ENCODE results near the gene FRMD4B. TPM values are rescaled to one million over a fixed set of nuclear protein-coding genes. Genes with fewer than 3 reads are reported as not detected.

The FRMD4B gene
- total RNA-seq, 1 experiment from 2014 or later: 19.1 TPM

DNA sequence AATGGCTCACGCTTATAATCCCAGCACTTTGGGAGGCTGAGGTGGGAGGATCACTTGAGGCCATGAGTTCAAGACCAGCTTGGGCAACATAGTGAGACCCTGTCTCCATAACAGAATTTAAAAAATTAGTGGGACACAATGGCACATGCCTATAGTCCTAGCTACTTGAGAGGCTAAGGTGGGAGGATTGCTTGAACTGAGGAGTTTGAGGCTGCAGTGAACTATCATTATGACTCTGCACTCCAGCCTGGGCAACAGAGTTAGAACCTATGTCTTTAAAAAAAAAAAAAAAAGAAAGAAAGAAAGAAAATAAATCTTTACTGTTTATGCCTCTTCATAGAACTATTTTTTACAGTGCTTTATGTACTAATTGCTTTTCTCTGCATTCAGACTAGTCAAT is 178.9 kb downstream of the FRMD4B start:
- DNase-seq (ENCODE audit: low read depth): no peak

DNA sequence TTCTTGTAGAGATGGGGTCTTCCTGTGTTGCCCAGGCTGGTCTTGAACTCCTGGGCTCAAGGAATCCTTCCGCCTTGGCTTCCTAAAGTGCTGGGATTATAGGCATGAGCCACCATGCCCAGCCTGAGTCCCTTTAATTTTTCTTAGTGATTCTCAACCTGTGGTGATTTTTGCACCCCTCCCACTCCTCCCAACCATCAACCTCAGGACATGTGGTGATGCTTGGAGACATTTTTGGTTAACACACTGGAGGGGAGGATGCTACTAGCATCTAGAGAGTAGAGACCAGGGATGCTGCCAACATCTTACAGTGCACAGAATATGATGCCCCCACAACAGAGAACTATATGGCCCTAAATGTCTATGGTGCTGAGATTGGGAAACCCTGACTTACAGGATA is 180.5 kb downstream of the FRMD4B start:
- DNase-seq (ENCODE audit: low read depth): no peak

DNA sequence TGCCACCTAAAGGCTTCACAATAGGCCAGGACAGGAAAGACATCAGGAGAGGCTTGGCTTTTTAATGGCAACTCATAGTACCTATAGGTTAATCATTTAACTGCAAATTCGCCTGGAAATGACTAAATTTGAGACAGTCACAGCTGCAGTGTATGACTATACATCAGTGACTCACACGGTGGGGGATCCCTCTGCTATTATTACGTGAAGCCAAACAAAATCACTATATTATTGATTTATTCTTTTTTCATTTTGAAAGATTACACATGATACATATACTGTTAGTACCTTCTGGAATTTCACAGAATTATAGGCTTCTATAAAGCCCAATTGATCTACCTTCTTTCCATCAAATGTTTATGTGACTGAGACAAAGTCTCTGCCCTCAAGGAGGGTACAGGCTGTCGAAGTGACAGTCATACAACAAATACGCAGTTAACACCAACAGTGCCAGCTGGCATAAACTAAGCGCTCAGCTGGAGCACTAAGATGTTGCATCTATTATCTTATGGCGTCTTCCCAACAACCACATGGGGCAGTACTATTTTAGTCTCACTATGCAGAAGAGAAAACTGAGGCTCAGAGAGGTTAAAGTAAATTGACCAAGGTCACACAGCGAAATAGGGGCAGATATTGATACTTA is 181.5 kb downstream of the FRMD4B start:
- DNase-seq (ENCODE audit: low read depth): peak; percentile 58

DNA sequence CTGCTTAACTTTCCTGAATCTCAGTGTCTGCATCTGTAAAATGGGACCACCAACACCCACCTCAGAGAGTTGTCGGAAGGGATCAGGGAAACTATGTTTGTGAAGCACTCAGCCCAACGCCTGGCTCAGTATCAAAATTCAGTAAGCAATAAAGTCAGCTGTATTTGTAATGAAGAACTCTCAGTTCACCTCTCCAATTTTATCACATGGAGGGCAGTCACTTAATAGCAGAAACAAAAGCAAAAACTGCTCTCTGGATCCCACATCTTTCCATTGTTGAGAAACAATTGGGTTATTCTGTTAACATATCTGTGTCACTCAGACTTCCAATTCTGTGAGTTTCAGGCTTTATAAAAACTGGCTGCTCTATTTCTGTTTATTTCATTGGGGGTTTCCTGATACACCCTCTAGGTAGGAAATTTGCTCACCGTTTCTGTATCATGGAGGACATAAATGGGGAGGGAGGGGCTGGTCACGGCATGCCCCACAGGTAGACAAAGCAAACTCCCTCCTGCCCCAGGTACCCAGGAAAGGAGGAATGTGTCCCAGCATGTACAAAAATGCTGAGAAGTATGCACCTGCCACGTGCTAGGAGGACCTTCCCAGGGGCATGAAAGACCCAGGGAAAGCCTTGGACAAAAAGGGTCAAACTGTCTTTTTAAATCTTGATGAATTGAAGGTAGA is 182.1 kb downstream of the FRMD4B start:
- no peak for DNase-seq (ENCODE audit: low read depth)

DNA sequence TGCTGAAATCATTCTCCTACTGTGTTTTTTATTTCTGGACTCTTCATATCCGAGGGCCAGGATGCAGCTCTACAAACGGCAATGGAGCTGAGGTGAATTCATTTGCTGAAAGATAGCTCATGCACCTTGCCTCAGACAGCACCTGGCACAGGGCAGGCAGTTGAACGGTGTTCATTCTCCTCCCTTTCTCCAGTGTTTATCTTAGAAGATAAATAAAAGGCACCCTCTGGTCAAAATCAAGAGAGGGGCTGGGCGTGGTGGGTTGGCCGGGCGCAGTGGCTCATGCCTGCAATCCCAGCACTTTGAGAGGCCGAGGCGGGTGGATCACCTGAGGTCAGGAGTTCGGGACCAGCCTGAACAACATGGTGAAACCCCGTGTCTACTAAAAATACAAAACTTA is 184.2 kb downstream of the FRMD4B start:
- DNase-seq (ENCODE audit: low read depth): no peak

DNA sequence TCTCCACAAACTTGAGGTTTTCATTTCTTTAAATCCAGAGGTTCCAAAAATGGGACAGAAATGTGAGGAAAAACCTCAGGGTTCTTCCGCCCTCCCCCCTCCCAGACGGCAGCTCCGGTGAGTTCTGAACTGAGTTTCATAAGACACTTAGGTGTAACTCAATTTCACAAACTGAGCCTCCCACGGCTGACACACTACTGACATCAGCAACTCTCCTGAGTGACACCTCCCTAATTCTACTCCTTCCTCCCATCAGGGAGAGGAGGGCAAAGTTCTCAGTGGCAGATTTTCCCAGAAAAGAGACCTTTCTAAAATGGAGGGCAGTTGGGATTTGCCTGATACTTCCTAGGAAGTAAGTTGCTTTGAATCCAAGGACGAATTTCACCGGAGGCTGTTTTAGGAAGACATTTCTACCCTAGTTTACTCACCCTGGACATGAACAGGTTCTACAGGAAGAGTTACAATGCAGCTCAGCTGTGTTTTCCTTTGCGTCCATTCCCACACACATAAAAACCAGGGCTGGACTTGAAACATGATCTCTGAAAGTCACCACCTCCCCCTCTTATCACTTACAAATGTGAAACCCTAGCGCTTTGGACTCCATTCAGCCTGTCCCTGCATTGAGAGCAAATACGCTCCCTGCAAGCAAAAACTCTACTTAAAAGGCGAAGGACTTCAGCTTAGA is 185.4 kb downstream of the FRMD4B start:
- peak; percentile 62 for DNase-seq (ENCODE audit: low read depth)

DNA sequence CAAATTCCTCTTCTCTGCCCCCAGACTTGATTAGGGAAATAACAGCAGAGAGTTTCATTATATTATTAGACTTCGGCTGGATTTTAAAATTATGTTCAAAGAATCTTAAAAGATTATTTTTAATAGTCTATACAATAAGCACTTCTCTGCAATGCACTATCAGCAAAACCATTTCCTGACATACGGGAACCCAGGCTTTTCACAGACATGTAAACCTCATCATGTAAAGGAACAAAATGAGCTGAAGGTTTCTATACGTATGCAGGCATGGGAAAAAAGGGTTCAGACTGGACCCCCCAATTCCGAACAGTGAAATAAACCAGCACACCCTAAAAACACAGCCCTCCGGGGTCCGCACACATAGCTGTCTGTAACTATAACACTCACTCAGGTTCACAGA is 185.9 kb downstream of the FRMD4B start:
- DNase-seq (ENCODE audit: low read depth): no peak

DNA sequence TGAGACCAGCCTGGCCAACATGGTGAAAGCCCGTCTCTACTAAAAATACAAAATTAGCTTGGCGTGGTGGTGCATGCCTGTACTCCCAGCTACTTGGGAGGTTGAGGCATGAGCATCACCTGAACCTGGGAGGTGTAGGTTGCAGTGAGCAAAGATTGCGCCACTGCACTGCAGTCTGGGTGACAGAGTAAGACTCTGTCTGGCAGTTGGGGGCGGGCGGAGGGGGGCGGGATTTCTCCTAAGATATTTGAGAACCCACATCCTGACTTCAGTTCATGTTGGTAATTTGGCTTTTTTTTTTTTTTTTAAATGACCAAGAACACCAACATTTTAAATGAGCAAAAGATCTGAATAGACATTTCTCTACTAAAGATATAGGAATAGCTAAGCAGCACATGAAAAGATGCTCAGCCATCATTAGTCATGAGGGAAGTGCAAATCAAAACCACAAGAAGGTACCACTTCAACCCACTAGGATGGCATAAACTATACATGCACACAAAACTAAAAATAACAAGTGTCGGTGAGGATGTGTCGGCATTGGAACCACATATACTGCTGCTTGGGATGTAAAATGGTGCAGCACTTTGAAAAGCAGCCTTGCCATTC is 187.9 kb downstream of the FRMD4B start:
- no peak for DNase-seq (ENCODE audit: low read depth)

DNA sequence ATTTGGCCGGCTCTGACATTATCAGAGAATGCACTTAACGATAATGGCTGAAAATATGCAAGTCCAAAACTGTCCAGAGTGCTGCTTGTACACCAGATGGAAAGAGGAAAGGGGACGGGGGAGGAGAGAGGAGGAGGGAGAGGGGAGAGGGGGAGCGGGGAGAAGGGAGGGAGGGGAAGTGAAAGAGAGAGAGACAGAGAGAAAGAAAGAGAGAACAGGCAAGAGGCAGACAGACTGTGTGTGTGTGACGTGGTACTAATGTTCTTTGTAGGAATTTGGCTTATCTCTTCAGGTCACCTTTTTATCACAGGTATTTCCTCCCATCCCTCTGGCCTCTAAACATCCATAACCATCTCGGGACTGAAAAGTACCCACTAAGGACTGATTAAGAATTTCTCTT is 188.4 kb downstream of the FRMD4B start:
- no peak for DNase-seq (ENCODE audit: low read depth)

DNA sequence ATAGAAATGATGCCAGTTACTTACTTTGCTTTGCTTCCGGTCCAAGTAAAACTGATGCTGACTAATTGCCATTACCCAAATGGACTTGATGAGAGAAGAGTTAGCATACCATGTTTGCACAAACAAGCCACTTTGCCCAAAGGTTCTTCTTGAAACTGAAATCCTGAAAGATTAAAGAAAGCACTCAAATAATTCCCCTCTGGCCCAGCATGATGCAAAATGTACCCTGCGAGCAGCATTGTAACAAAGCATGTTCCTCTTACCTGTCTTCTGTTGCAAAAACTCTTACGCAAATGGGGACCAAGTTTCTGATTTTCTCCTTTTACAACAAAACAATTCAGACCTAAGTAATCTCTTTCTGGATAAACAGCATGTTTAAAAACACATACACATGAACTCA is 189.0 kb downstream of the FRMD4B start:
- no peak for DNase-seq (ENCODE audit: low read depth)

DNA sequence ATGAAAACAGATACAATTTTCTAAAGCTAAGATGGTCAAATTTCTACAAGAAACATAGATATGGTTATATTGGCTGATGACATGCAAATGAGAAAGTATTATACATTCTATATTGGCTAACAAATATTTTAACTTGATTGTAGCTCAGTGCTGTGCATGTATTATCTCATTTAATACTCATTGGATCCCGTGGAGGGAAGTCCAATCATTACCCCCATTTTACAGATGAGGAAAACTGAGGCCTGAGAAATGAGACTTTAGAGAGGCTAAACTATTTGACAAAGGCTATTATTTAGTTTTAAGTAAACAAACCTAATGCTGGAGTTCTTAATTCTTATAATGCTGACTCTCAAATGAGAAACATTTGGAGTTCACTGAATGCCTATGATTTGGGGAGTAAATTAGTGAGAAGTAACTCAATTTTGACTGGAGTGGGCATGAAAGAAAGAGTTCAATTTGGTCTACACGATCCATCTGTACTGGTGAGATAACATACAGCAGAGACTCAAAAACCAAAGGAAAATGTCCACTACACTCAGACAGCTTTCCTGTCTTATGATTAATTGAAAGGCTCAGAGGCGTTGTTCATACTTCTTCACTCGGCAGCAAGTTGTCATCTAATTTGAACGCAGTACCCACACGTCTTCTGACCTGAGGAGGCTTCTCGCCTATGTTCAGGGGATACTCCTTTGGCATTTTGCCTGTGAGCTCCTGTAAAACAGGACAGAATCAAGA is 191.3 kb downstream of the FRMD4B start:
- no peak for DNase-seq (ENCODE audit: low read depth)

DNA sequence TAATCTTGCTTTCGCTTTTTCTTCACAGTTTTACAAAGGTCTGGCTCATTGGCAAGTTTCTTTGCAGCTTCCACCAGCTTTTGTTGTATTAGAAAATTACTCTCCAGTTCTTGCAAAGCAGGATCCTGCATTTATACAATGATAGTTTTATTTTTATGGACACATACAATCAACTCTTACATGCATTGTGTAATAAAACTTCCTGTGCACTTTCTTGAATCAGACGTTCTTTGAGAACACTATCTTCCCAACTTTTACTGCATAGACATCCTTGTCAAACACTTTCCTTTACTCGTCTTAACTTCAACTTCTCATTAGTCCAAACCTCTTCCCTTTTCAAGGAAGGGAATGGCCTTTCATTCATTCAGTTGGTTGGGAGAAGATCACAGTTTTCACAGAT is 192.1 kb downstream of the FRMD4B start:
- no peak for DNase-seq (ENCODE audit: low read depth)

DNA sequence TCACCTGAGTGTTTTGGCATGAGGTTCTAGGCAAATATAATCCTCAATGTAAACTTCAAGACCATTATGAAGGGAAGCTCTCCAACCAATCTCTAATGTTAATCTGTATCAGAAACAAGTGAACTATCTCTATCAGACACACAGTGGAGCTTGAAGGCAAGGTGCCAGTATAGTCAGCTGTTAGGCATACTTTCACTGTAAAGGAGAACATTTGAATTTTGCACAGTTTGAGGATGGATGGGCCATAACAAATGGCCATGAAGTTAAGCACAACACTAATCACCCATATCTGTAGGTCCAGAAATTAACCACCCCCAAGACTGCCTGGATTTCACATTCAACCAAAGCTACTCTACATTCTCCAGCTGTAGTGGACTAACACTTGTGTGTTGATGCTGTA is 194.4 kb downstream of the FRMD4B start:
- DNase-seq (ENCODE audit: low read depth): no peak

DNA sequence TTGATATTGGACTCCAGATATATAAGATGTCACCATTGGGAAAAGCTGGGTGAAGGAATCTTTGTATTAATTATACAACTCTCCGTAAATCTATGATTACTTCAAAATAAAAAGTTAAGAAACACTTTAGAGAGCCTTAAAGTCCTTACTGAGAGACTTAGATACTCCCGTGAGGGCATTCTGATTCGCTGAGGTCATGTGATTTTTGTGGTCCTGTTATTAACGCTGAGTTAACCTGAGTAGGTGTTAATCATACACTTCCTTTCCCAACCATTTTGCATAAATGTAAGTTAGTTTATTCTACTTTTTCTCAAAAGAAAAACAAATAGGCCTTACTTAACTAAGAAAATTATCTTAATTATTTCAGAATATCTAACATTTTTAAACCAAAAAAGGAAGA is 196.4 kb downstream of the FRMD4B start:
- no peak for DNase-seq (ENCODE audit: low read depth)

DNA sequence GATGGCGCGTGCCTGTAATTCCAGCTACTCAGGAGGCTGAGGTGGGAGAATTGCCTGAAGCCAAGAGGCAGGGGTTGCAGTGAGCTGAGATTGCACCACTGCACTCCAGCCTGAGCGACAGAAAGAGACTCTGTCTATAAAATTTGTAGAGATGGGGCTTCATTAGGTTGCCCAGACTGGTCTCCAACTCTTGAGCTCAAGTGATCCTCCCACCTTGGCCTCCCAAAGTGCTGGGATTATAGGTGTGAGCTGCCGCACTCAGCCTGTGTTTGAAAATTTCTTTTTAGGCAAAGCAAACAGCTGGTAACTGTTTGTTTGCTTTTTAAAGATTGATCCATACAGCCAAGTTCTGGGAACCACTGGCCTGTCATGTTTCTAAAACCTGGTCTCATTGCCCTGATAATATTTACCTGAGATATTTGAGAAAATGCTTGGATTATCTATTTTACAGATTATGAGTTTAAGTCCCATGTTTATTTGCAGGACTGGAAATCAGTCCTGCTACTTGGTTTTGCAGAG is 199.3 kb downstream of the FRMD4B start:
- DNase-seq (ENCODE audit: low read depth): no peak

DNA sequence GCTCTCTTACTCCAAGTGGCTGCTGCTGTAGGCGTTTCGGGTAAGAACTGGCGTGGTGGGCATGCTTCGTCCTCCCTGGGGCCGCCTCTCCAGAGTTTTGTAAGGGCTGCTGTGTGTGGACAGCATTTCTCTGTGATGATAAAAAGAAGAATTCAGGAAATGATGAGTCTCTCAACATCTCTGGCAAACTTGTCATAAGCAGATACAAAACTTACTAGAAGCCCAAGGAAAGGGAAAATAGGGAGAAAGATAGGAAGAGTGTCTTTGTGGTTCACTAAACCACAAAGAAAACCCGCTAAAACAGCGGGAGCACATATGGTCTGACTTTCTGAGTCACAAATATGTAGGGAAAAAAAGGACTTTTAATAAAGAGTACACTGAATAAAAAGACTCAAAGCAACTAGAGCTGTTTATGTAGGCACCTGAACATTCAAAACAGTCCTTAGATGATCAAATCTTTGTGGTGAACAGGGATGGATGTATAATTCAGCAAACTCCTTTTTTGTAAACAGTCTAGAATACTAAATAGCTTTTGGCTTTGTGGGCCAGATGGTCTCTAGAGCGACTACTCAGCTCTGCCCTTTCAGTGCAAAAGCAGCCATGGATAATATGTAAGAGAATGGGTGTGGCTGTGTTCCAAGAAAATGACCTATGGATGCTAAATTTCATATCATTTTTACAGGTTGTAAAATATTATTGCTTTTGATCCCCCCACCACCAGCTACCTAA is 203.1 kb downstream of the FRMD4B start:
- peak; percentile 96 for DNase-seq (ENCODE audit: low read depth)

DNA sequence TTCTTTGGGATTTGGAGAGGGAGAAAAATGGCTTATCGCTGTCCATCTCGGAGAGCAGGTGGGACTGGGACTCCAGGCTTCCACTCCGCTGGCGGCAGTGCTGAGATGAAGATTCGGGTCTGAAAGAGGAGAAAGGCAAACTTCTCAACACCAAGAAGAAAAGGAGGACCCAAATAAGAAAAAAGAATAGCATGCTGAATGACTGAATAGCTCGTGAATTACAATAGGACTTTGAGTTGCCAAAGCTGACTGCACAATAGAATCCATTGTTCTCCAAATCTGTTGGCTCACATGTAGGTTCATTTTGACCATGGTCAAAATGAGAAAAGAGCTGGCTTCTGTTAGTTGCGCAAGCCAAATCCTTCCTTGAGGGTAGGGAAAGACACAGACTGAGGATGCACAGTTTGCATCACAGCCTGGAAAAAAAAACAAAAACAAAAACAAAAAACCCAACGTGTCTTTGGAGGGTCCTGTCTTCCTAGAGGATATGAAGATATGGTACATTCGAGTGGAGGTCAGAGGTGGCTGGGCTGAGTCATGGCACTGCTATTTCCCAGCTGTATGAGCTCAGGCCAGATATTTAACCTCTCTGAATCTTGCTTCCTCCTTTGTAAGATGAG is 204.2 kb downstream of the FRMD4B start:
- DNase-seq (ENCODE audit: low read depth): peak; percentile 93

DNA sequence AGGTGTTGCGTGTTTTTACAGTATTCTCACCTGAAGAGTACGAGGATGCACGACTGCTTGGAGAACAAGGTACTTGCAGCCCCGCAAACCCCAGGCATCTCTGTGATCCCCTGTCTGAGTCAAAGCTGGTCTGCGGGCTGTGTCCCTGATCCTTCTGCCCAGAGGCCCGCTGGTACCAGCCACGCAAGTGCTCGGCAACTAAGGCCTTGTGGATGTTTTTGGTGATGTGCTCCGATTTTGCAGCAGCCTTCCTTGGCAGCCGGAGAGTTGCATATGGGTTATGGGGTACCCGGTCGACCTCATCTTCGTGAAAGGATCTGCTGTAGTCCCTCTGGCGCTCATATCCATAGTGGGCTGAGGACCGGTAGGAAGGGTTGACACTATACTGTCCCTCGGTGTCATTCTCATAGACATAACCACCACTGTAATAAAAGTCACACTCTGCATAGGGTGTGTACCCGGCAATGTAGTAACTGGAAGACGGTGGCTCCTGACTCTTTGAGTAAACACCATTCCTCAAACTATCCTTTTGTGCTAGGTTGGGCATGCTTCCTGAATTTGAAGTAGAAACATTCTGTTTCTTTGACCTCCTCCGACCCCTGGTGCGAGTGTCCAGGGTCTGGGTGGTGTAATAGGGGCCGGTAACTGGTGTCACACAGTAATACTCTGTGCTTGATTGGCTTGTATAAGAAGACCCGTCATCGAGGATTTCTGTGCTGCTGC is 204.9 kb downstream of the FRMD4B start:
- DNase-seq (ENCODE audit: low read depth): no peak

DNA sequence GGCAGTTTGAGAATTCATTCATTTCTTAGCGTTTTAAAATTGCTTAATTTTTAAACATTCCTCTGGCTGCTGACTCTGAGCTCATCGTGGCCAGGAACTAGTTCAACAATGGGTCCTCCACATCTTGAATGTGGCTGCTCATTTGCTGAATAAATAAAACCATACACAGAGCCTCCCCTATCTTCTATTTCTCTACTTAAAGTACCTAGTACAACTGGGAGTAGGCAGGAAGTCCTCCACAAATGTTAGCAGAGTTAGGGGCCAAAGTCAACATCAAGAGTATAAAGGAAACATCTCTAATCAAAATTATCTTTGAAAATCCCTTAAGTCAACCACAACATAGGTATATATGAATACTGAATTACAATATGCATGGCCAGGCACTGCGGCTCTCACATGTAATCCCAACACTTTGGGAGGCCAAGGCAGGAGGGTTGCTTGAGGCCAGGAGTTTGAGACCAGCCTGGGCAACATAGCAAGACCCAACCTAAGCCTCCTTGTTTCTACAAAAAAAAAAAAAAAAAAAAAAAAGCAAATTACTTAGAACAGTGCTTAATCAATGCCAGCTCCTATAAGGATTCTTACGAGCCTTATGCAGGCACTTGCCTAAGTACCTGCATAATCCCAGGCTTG is 206.0 kb downstream of the FRMD4B start:
- no peak for DNase-seq (ENCODE audit: low read depth)

All from HT1080 (cell line).